ENCODE data around the gene DUSP9. TPM values are rescaled to one million over a fixed set of nuclear protein-coding genes. Genes with fewer than 3 reads are reported as not detected.

The DUSP9 gene
- polyA plus RNA-seq, 1 donor from 2014 or later: 0.94 TPM

- H3K9me2 ChIP-seq (ENCODE audit: insufficient read depth, low read length): no peaks in the 10 kb centered on the region
These were observed 25.8 kb downstream of the DUSP9 start for GRCh38 chrX:153672531-153673427.

More at GRCh38 chrX:153672531-153673427, 25.8 kb downstream of the DUSP9 start:
- Histone ChIP-seq H3K9ac (ENCODE audit: low read length) (no peak overlapping the region), H3K9me3 (ENCODE audit: low read length) (no peaks in the 10 kb centered on the region), H3K4me2 (ENCODE audit: low read length) (no peak overlapping the region), H3K27me3 (ENCODE audit: insufficient read depth, low read depth, low read length) (no peaks in the 10 kb centered on the region), H3K79me2 (replicated peaks; ENCODE audit: insufficient read depth, low read length) (no peaks in the 10 kb centered on the region), H2AFZ (ENCODE audit: low read depth, low read length) (no peak overlapping the region), H3K27ac (ENCODE audit: low read length) (no peak overlapping the region), H3K36me3 (ENCODE audit: insufficient read depth, low read length) (no peaks in the 10 kb centered on the region), H3F3A (ENCODE audit: insufficient read depth, low read length, poor library complexity, severe bottlenecking) (no peaks in the 10 kb centered on the region), H4K20me1 (ENCODE audit: insufficient read depth) (no peaks in the 10 kb centered on the region), H3K4me3 (ENCODE audit: low read length) (no peak overlapping the region)
- TF ChIP-seq EP300 (conservative IDR thresholded peaks at IDR 0.05; ENCODE audit: poor library complexity, severe bottlenecking) (no peak), CTCF (IDR thresholded peaks at IDR 0.05; ENCODE audit: poor library complexity, severe bottlenecking) (no peak), EZH2 (IDR thresholded peaks at IDR 0.05; ENCODE audit: borderline replicate concordance, insufficient read depth, low read length, poor library complexity, severe bottlenecking) (no peak), REST (IDR thresholded peaks at IDR 0.05; ENCODE audit: borderline replicate concordance) (no peak), SMC3 (conservative IDR thresholded peaks at IDR 0.05; ENCODE audit: poor library complexity) (no peak), TAF1 (IDR thresholded peaks at IDR 0.05; ENCODE audit: low read depth) (no peak), MXI1 (conservative IDR thresholded peaks at IDR 0.05; ENCODE audit: poor library complexity, severe bottlenecking) (no peak), POLR2AphosphoS5 (IDR thresholded peaks at IDR 0.05) (no peak), RAD21 (conservative IDR thresholded peaks at IDR 0.05) (no peak)

Measured in neural cell (in vitro differentiated cells).